ENCODE measurements around the gene PRDM12.

Gene PRDM12

DNA sequence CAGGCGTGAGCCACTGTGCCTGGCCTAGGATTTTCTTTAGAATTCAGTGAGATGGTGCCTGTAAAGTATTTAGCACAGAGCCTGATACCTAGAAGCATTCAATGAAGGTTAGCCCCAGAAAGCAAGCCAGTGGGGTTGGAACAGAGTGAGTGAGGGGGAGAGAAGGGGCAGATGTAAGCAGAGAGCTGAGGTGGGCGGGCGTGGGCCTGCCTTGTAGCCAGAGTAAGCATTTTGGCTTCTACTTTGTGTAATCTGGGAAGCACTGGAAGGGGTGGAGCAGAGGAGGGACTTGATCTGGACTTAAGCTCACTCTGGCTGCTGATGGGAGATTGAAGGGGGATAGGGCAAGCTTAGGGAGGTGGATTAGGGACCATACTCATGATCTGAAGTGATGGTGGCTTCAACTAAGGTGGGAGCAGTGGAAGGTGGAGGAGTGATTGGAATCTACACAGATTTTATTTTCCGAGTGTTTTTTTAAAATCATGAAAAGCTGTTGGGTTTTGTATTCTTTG lies 31.8 kb downstream of the PRDM12 start:
- no peaks in the 10 kb centered on the region for H3K9me3 ChIP-seq (ENCODE audit: control insufficient read depth in 1 of 2, low read length in 2 of 2)
- H3K36me3 ChIP-seq (ENCODE audit: control insufficient read depth in 1 of 2, insufficient read depth in 2 of 2, low read length in 2 of 2), result peaks cover 36 to 38% of the 10 kb centered on the region in 2 donors
- H3K4me3 ChIP-seq (ENCODE audit: low read depth in 1 of 2, low read length in 2 of 2), result no peak overlapping the region
- H3K27ac ChIP-seq (ENCODE audit: low read length), result no peak overlapping the region
- H3K27me3 ChIP-seq (ENCODE audit: low read depth, low read length), result no peaks in the 10 kb centered on the region
- peaks cover 0 to 25% of the 10 kb centered on the region in 2 donors for H3K4me1 ChIP-seq (ENCODE audit: control insufficient read depth in 1 of 2, insufficient read depth in 2 of 2, low read length in 2 of 2)

DNA sequence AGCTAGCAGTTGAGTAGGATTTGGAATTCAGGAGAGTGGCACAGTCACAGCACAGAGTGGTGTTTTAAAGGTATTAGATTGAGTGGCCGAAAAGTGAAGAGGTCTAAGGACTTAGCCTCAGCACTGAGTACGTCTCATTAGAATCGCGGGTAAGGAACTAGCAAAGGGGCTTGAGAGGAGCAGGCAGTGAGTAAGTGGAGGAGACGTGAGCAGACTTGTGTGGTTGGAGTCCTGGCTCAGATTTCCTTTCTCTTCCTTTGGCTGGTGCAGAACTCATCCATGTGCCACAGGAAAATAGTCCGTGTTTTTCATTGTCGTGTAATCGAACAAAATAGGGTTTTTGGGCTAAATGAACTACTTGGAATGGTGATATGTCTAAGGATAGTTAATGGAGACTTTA lies 32.6 kb downstream of the PRDM12 start:
- H3K27ac ChIP-seq (ENCODE audit: low read length), result no peak overlapping the region
- no peaks in the 10 kb centered on the region for H3K9me3 ChIP-seq (ENCODE audit: control insufficient read depth in 1 of 2, low read length in 2 of 2)
- peaks cover 0 to 31% of the 10 kb centered on the region in 2 donors for H3K4me1 ChIP-seq (ENCODE audit: control insufficient read depth in 1 of 2, insufficient read depth in 2 of 2, low read length in 2 of 2)
- peaks cover 40 to 41% of the 10 kb centered on the region in 2 donors for H3K36me3 ChIP-seq (ENCODE audit: control insufficient read depth in 1 of 2, insufficient read depth in 2 of 2, low read length in 2 of 2)
- H3K27me3 ChIP-seq (ENCODE audit: low read depth, low read length), result no peaks in the 10 kb centered on the region
- H3K4me3 ChIP-seq (ENCODE audit: low read depth in 1 of 2, low read length in 2 of 2), result no peak overlapping the region

DNA sequence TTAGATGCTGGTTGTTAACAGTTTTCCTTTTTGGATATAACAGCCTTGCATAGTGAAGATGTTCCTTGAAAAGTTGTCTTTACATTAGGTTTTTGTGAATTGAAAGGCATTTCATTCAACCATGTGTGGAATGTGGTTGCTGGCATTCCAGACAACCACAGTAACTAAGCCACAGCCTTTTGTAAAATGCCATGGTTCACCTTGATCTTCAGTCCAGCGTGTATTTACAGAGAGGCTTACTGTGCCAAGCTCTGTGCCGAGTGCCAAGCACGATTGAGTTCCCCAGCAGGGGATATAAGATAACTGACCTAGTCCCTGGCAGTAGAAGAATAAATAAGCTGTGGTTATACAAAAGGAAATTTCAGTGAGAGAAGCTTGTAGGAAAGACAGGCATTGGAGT lies 34.1 kb downstream of the PRDM12 start:
- Histone ChIP-seq H3K4me3 (ENCODE audit: low read depth in 1 of 2, low read length in 2 of 2) (no peak overlapping the region), H3K27ac (ENCODE audit: low read length) (no peak overlapping the region), H3K27me3 (ENCODE audit: low read depth, low read length) (no peaks in the 10 kb centered on the region), H3K4me1 (ENCODE audit: control insufficient read depth in 1 of 2, insufficient read depth in 2 of 2, low read length in 2 of 2) (peaks cover 0 to 26% of the 10 kb centered on the region in 2 donors), H3K9me3 (ENCODE audit: control insufficient read depth in 1 of 2, low read length in 2 of 2) (no peaks in the 10 kb centered on the region), H3K36me3 (ENCODE audit: control insufficient read depth in 1 of 2, insufficient read depth in 2 of 2, low read length in 2 of 2) (peaks cover 50% of the 10 kb centered on the region in 2 donors)

DNA sequence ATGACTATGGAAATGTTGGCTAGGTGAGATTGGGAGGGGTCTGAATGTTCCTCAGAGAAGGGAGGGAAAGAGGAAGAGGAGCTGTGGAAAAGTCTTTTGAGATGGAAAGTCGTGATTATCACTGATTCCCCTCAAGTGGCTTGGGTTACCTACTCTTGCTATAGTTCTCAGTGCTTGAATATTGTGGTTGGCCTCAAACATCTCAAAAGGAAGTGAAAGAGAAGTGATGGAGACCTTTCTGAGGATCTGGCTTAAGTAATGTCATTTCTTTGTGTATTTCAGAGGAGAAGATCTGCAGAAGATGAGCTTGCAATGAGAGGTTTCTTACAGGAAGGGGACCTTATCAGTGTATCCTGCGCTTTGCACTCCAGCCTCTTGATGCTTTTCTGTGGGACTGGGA lies 34.7 kb downstream of the PRDM12 start:
- no peak overlapping the region for H3K27ac ChIP-seq (ENCODE audit: low read length)
- H3K36me3 ChIP-seq (ENCODE audit: control insufficient read depth in 1 of 2, insufficient read depth in 2 of 2, low read length in 2 of 2), result peaks cover 55% of the 10 kb centered on the region in 2 donors
- peaks cover 0 to 22% of the 10 kb centered on the region in 2 donors for H3K4me1 ChIP-seq (ENCODE audit: control insufficient read depth in 1 of 2, insufficient read depth in 2 of 2, low read length in 2 of 2)
- no peaks in the 10 kb centered on the region for H3K9me3 ChIP-seq (ENCODE audit: control insufficient read depth in 1 of 2, low read length in 2 of 2)
- H3K4me3 ChIP-seq (ENCODE audit: low read depth in 1 of 2, low read length in 2 of 2), result no peak overlapping the region
- H3K27me3 ChIP-seq (ENCODE audit: low read depth, low read length), result no peaks in the 10 kb centered on the region

DNA sequence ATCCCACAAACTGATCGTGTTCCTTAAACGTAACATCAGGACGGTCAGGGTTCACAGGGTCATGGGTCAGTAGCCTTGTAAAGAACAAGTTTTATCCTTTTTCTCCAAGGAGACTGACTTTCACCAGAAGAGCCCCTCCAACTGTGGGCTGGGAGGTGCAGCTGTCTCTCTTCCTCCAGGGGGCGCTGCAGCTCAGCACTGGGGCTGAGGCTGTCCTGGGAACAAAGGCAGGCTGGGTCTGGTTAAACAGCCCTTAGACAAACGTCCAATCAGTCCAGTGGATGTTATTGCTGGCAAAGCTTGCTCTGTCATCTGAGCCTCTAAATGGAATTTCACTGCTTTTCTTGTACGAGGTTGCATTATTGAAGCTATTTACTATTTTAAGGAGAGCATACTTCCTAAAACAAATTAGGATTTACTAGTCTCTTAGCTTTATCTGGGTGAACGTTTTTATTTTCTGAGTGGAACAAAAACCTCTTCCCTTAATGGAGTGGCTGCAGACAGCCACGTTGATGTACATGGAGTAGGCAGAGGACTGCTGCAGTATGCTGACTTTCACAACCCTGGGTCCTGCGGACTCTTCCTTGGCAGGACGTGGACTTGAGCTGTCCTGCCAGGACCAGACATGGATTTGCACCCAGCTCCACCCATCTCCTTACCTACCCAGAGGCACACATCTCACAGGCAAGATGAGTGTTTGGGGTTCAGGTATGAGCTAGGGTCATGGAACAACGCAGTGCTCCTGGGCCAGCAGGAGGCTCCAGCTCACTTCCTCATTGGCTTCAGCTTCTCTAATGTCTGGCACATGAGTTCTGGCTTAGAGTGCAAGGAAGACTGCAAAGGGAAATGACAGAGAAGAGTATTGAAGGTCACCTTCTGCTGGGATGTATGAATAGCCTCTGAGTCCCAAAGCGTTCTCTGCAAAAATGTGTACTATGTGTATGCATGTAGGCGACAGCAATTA lies 36.9 kb downstream of the PRDM12 start:
- H3K27ac ChIP-seq (ENCODE audit: low read length), result no peak overlapping the region
- no peaks in the 10 kb centered on the region for H3K9me3 ChIP-seq (ENCODE audit: control insufficient read depth in 1 of 2, low read length in 2 of 2)
- H3K4me1 ChIP-seq (ENCODE audit: control insufficient read depth in 1 of 2, insufficient read depth in 2 of 2, low read length in 2 of 2), result peaks cover 0 to 7% of the 10 kb centered on the region in 2 donors
- H3K36me3 ChIP-seq (ENCODE audit: control insufficient read depth in 1 of 2, insufficient read depth in 2 of 2, low read length in 2 of 2), result peaks cover 48 to 55% of the 10 kb centered on the region in 2 donors
- no peaks in the 10 kb centered on the region for H3K27me3 ChIP-seq (ENCODE audit: low read depth, low read length)
- no peak overlapping the region for H3K4me3 ChIP-seq (ENCODE audit: low read depth in 1 of 2, low read length in 2 of 2)

DNA sequence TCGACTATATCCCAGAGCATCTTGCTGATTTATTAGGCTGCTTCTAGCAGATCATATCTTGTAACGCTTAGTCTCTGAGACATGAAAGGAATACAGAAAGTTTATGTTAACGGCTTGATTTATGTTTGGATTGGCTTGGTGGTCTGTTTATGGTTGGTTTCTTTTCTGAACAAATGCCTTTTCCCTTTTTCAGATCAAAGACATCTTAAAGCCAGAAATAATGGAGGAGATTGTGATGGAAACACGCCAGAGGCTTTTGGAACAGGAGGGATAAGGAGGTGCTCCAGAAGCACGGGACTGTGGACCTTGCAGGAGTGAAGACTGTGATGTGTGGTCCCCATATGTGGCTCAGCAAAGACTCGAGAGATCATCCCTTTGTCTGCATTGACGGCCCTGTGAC lies 39.1 kb downstream of the PRDM12 start:
- no peak overlapping the region for H3K27ac ChIP-seq (ENCODE audit: low read length)
- H3K4me1 ChIP-seq (ENCODE audit: control insufficient read depth in 1 of 2, insufficient read depth in 2 of 2, low read length in 2 of 2), result peaks cover 0 to 7% of the 10 kb centered on the region in 2 donors
- peaks cover 29 to 38% of the 10 kb centered on the region in 2 donors for H3K36me3 ChIP-seq (ENCODE audit: control insufficient read depth in 1 of 2, insufficient read depth in 2 of 2, low read length in 2 of 2)
- H3K9me3 ChIP-seq (ENCODE audit: control insufficient read depth in 1 of 2, low read length in 2 of 2), result no peaks in the 10 kb centered on the region
- H3K27me3 ChIP-seq (ENCODE audit: low read depth, low read length), result no peaks in the 10 kb centered on the region
- no peak overlapping the region for H3K4me3 ChIP-seq (ENCODE audit: low read depth in 1 of 2, low read length in 2 of 2)

DNA sequence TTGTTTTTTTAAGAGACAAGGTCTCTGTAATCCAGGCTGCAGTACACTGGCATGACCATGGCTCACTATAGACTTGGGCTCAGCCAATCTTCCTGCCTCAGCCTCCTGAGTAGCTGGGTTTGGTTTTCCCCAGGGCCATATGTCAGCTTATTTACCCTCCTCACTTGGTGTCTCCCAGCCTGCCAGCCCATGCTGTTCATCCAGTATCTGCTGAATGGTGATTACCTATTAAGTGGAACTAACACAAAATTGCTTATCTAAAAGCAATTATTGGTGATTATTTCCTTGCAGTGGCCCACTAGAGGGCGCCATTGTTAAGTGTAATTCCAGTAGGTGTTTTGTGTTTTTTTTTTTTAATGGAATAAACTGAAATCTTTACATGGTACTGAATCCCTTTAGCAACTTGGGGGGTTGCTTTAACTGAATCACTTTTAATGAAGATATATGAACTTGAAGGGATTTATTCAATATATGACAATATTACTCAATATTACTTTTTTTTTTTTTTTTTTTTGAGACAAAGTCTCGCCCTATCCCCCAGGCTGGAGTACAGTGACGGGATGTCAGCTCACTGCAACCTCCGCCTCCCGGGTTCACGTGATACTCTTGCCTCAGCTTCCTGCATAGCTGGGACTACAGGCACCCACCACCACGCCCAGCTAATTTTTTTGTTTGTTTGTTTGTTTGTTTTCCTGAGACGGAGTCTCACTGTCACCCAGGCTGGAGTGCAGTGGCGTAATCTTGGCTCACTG lies 43.0 kb downstream of the PRDM12 start:
- Histone ChIP-seq H3K4me1 (ENCODE audit: control insufficient read depth in 1 of 2, insufficient read depth in 2 of 2, low read length in 2 of 2) (no peaks in the 10 kb centered on the region), H3K9me3 (ENCODE audit: control insufficient read depth in 1 of 2, low read length in 2 of 2) (no peaks in the 10 kb centered on the region), H3K27ac (ENCODE audit: low read length) (no peak overlapping the region), H3K27me3 (ENCODE audit: low read depth, low read length) (no peaks in the 10 kb centered on the region), H3K4me3 (ENCODE audit: low read depth in 1 of 2, low read length in 2 of 2) (no peak overlapping the region), H3K36me3 (ENCODE audit: control insufficient read depth in 1 of 2, insufficient read depth in 2 of 2, low read length in 2 of 2) (peaks cover 12 to 23% of the 10 kb centered on the region in 2 donors)

DNA sequence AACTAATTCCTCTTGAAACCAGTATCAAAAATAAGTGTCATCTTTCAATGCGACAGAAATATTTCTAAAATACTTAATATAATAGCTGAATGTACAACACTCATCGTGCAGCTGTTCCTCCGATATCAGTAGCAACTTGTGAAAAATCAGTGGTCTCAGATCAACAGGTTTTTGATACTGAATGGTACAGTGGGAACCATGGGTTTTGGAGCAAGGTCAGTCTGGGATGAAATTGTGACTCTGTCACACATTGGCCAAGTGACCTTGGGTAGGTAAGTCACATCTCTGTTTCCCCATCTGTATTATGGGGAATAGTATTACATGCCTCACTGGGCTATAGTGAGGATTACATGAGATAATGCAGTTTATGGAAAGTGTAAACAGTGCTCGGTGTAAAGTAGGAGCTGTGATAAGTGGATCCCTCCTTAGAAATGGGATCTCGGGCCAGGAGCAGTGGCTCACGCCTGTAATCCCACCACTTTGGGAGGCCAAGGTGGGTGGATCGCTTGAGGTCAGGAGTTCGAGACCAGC lies 46.5 kb downstream of the PRDM12 start:
- Histone ChIP-seq H3K4me1 (ENCODE audit: control insufficient read depth in 1 of 2, insufficient read depth in 2 of 2, low read length in 2 of 2) (peaks cover 0 to 6% of the 10 kb centered on the region in 2 donors), H3K36me3 (ENCODE audit: control insufficient read depth in 1 of 2, insufficient read depth in 2 of 2, low read length in 2 of 2) (no peaks in the 10 kb centered on the region), H3K9me3 (ENCODE audit: control insufficient read depth in 1 of 2, low read length in 2 of 2) (no peaks in the 10 kb centered on the region), H3K27me3 (ENCODE audit: low read depth, low read length) (no peaks in the 10 kb centered on the region), H3K27ac (ENCODE audit: low read length) (no peak overlapping the region), H3K4me3 (ENCODE audit: low read depth in 1 of 2, low read length in 2 of 2) (no peak overlapping the region)

DNA sequence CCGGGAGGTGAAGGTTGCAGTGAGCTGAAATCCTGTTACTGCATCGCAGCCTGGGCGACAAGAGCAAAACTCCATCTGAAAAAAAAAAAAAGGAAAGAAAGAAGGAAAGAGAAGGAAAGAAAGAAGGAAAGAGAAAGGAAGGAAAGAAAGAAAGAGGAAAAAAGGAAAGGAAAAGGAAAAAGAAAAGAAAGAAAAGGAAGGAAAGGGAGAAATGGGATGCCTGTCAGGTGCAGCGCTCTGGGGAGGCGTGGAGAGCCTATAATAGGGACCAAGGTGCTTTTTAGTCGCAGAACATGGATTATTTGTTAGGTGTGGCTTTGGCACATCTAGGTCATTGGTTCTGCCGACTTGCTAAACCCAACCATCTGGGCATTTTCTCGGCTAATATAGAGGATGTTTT lies 47.1 kb downstream of the PRDM12 start:
- no peak overlapping the region for H3K27ac ChIP-seq (ENCODE audit: low read length)
- no peaks in the 10 kb centered on the region for H3K27me3 ChIP-seq (ENCODE audit: low read depth, low read length)
- H3K9me3 ChIP-seq (ENCODE audit: control insufficient read depth in 1 of 2, low read length in 2 of 2), result no peaks in the 10 kb centered on the region
- no peaks in the 10 kb centered on the region for H3K36me3 ChIP-seq (ENCODE audit: control insufficient read depth in 1 of 2, insufficient read depth in 2 of 2, low read length in 2 of 2)
- H3K4me3 ChIP-seq (ENCODE audit: low read depth in 1 of 2, low read length in 2 of 2), result no peak overlapping the region
- peaks cover 0 to 6% of the 10 kb centered on the region in 2 donors for H3K4me1 ChIP-seq (ENCODE audit: control insufficient read depth in 1 of 2, insufficient read depth in 2 of 2, low read length in 2 of 2)

DNA sequence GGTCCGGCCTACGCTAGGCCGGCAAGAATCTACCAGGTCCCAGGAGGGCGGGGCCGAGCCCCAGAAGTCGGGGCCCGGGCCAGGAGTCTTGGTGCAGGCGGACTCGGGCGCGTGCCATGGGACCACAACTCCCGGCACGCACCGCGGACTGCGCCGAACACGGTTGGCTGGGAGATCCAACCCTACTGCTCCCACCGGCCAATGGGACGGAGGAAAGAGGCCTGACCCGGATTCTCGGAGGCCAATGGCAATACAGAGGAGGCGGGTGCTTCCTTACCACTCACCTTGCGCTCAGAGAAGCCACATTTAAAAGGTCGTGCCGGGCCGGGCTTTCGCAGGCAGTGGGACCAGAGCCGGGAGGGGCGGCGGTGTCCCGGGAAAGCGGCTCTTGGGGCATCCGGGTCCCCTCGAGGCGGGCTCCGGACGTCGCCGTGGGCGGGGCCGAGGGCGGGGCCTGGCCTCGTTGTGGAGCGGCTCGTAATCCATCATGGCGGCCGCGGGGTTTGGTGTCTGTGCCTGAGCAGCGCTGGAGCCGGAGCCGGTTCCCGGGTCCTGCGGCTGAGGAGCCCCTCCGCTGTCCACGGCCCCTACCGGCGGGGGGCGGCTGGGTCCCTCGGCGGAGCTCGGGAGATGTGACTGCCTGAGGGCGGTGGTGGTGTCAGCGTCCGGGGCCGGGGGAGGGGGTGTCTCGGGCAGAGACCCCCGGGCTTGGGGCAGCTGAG lies 48.3 kb downstream of the PRDM12 start:
- Histone ChIP-seq H3K4me1 (ENCODE audit: control insufficient read depth in 1 of 2, insufficient read depth in 2 of 2, low read length in 2 of 2) (peaks cover 0 to 6% of the 10 kb centered on the region in 2 donors), H3K27ac (ENCODE audit: low read length) (peak overlapping the region; percentile 73)

More for the DNA sequence above, 48.3 kb downstream of the PRDM12 start:
- Histone ChIP-seq H3K36me3 (ENCODE audit: control insufficient read depth in 1 of 2, insufficient read depth in 2 of 2, low read length in 2 of 2) (no peaks in the 10 kb centered on the region), H3K4me3 (ENCODE audit: low read depth in 1 of 2, low read length in 2 of 2) (peak overlapping the region; percentile 75 to 78), H3K27me3 (ENCODE audit: low read depth, low read length) (no peaks in the 10 kb centered on the region), H3K9me3 (ENCODE audit: control insufficient read depth in 1 of 2, low read length in 2 of 2) (no peaks in the 10 kb centered on the region)
